Ascending aorta (tissue), 2 donors: ENCODE results near the gene LRRC75A. TPM values are rescaled to one million over a fixed set of nuclear protein-coding genes. Genes with fewer than 3 reads are reported as not detected.
"Not testable (repeated sequence)": the region's sequence is repeated elsewhere in the genome, so short reads cannot be mapped to it uniquely, and the experiment has no call there.

Experiments used
- DNase-seq, 2 donors: peaks; one replicate each; pipeline ENCODE4 v3.0.0-alpha.2; 2019; ENCODE audit warnings: low spot score in 2 of 2
- H3K27ac ChIP-seq, 2 donors: fragments of 200-600 bp; sonication (generic); one replicate each; pipeline ENCODE4 v1.5.1; 2016 to 2017; ENCODE audit warnings: mild to moderate bottlenecking in 1 of 2
- H3K27me3 ChIP-seq: fragments of 200-600 bp; sonication (generic); one replicate; pipeline ENCODE4 v1.5.1; 2017
- H3K36me3 ChIP-seq, 2 donors: fragments of 200-600 bp; sonication (generic); one replicate each; pipeline ENCODE4 v1.5.1; 2016
- H3K4me1 ChIP-seq, 2 donors: fragments of 200-600 bp; sonication (generic); one replicate each; pipeline ENCODE4 v1.5.1; 2016 to 2017; ENCODE audit warnings: mild to moderate bottlenecking in 1 of 2
- H3K4me3 ChIP-seq, 2 donors: fragments of 200-600 bp; sonication (generic); one replicate each; pipeline ENCODE4 v1.5.1; 2016 to 2017; ENCODE audit warnings: mild to moderate bottlenecking in 1 of 2
- H3K9me3 ChIP-seq, 2 donors: fragments of 200-600 bp; sonication (generic); one replicate each; pipeline ENCODE4 v1.5.1; 2016
- CTCF ChIP-seq, 3 experiments: fragments of 200-600 bp in 2 of 3; fragments of 450-650 bp in 1 of 3; sonication (generic) in 2 of 3; IDR thresholded peaks; one replicate each; pipeline ENCODE4 v1.5.1; 2016 to 2019; ENCODE audit warnings: antibody characterized with exemption in 3 of 3, mild to moderate bottlenecking in 1 of 3, moderate library complexity in 1 of 3
- intact Hi-C: fragments of 100-400 bp; cut with DNase I; formaldehyde crosslinking; loops from one replicate; pipeline ENCODE4 v1.15.1; 2023
- total RNA-seq: library from RNA; depleted of rRNA; stranded (reverse); fragments of >200 nt; gene quantifications from one replicate; pipeline ENCODE4 v1.1.0, GENCODE V29; 2016

LRRC75A gene
- total RNA-seq, 1 donor from 2014 or later: 1.2 TPM

DNA sequence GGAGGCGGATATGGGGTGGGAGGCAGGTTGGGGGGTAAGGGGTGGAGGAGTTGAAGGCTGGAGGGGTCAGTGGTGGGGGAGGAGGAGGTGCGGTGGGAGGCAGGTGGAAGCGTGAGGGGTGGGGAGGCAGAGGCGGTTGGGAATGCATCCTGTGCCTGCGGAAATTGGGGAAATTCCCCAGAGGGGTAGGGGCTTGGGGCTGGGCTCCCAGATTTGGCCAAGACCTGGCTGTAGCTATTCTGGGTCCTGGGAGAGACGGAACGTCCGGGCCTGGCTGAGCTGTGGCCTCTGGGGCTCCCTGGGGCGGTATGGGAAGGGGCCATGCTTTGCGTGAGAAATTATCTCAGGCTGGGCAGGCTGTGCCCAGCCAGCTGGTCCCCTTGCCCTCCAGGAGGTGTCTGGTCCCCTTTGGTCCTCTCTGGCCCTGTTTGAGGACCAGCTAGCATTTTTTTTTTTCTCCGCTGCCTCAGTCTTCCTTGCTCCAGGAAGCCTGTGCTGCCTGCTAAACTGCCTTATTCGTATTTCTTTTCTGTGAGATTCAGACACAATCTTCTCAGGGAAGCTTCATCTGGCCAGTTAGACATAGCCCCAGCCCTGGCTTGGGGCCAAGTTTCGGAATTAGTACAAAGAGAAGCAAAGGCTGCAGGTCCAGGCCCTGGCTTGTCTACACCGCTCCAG is 83.9 kb downstream of the LRRC75A start:
- H3K4me1 ChIP-seq: peaks cover 0 to 10% of the 10 kb centered on the region in 2 donors
- no peaks in the 10 kb centered on the region for H3K36me3 ChIP-seq
- H3K27ac ChIP-seq: peak overlapping the region; percentile 85 to 87
- peak overlapping the region; percentile 4 to 71 for H3K4me3 ChIP-seq
- H3K9me3 ChIP-seq: no peaks in the 10 kb centered on the region
- TF ChIP-seq CTCF (IDR thresholded peaks at IDR 0.05): no peak
- peak in 1 of 2 donors; percentile 79 for DNase-seq
- no peaks in the 10 kb centered on the region for H3K27me3 ChIP-seq
- intact Hi-C loops: loop anchor here (1.0 kb wide), 1 partner anchor 8 kb away; no protein-coding TSS in a partner anchor

DNA sequence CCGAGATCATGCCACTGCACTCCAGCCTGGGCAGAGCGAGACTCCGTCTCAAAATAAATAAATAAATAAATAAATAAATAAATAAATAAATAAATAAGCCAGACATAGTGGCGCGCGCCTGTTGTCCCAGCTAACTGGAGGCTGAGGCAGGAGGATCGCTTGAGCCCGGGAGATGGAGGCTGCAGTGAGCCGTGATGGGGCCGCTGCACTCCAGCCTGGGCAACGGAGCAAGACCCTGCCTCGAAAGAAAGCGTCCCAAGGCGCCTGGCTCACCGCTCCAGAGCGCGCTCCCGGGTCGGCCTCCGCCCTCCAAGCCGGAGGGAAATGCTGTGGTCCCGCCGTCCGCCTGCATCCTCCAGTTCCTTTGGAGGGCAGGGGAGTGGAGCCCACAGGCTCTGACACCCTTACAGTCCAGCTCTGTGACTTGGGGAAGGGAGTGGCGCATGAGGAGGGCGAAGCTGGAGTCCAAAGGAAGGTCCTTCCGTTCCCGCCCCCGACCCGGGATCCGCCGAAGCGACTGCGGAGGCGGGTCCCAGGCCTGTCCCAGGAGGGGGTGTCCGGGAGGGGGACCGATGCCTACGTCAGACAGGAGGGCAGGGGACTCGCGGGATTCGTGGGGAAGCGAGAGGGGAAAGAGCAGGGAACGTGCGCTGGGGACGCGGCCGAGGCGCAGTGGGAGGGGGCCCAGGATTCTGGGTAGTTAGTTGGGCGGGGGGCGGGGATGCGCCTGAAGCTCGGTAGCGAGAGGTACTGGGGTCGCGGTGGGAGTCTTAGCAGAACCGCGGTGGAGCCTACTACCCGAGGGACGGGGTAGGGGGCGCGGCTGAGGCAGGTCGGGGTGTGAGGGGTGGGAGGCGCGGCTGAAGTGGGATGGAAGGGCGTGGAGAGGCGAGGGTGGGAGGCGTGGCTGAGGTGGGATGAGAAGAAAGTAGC is 85.0 kb downstream of the LRRC75A start:
- intact Hi-C loops: no loop called here
- Histone ChIP-seq H3K36me3 (no peaks in the 10 kb centered on the region), H3K9me3 (no peaks in the 10 kb centered on the region), H3K4me3 (peak overlapping the region; percentile 62 to 71), H3K4me1 (peaks cover 0 to 10% of the 10 kb centered on the region in 2 donors), H3K27ac (peak overlapping the region; percentile 85 to 87), H3K27me3 (no peaks in the 10 kb centered on the region)
- peak in 1 of 2 donors; percentile 86 for DNase-seq
- no peak for TF ChIP-seq CTCF (IDR thresholded peaks at IDR 0.05)

DNA sequence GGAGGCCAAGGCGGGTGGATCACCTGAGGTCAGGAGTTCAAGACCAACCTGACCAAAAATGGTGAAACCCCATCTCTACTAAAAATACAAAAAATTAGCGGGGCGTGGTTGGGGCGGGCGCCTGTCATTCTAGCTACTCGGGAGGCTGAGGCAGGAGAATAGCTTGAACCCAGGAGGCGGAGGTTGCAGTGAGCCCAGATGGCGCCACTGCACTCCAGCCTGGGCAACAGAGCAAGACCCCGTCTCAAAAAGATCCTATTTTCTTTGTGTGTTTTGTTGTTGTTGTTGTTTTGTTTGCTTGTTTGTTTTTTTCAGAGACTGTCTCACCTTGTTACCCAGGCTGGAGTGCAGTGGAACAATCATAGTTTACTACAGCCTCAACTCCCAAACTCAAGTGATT is 88.1 kb downstream of the LRRC75A start:
- not testable (repeated sequence) for H3K36me3 ChIP-seq
- H3K27ac ChIP-seq: peak overlapping the region in 1 of 2 donors; percentile 25

GRCh38 chr17:16398270-16399267 is 93.4 kb downstream of the LRRC75A start:
- Histone ChIP-seq H3K9me3 (no peaks in the 10 kb centered on the region), H3K27me3 (no peaks in the 10 kb centered on the region), H3K27ac (no peak overlapping the region), H3K36me3 (no peaks in the 10 kb centered on the region), H3K4me3 (no peak overlapping the region), H3K4me1 (peaks cover 0 to 11% of the 10 kb centered on the region in 2 donors)
- intact Hi-C loops: no loop called here
- TF ChIP-seq CTCF (IDR thresholded peaks at IDR 0.05): no peak
- DNase-seq: no peak

More for the DNA sequence above, 88.1 kb downstream of the LRRC75A start:
- H3K4me1 ChIP-seq, H3K27me3 ChIP-seq, intact Hi-C loops, H3K9me3 ChIP-seq, H3K4me3 ChIP-seq, DNase-seq: not testable (repeated sequence)

DNA sequence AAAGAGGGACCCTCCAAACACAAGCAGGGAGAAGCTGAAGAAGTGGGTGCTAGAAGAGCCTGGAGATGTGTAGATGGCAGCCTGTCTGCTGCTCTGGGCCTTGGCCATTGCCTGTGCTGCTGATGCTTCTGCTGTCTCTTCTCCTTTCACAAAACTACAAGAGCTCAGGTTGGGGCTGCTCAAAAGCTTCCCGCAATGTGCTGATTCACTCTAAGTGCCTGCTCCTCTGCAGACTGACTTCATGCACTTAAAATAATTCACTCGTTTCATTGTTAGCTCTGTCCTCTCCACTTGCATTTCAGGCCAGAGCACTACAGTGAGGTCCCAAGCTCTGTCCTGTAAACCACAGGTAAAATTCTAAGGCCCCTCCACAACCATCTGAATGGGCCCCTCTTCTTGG is 95.3 kb downstream of the LRRC75A start:
- H3K9me3 ChIP-seq, intact Hi-C loops, H3K27me3 ChIP-seq, H3K36me3 ChIP-seq, DNase-seq, H3K4me3 ChIP-seq: not testable (repeated sequence)
- Histone ChIP-seq H3K27ac (peak overlapping the region; percentile 88 to 90), H3K4me1 (peaks cover 0 to 11% of the 10 kb centered on the region in 2 donors)

- DNase-seq: peak in 1 of 2 donors; percentile 85
- intact Hi-C loops: not testable (repeated sequence)
Measured at GRCh38 chr17:16395887-16396286, 96.1 kb downstream of the LRRC75A start.

DNA sequence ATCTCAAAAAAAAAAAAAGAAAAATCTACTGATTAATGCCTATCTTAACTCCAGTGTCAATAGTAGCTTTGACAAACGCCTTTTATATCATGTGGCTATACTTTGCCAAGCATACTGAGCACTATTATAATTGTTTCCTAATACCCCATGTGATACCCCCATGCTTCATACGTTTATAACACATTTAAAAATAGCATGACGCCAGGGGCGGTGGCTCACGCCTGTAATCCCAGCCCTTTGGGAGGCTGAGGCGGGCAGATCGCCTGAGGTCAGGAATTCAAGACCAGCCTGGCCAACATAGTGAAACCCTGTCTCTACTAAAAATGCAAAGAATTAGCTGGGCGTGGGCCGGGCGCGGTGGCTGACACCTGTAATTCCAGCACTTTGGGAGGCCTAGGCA is 99.5 kb downstream of the LRRC75A start:
- H3K4me3 ChIP-seq, H3K27me3 ChIP-seq, DNase-seq, H3K9me3 ChIP-seq, H3K27ac ChIP-seq, intact Hi-C loops, H3K36me3 ChIP-seq: not testable (repeated sequence)
- peaks cover 0 to 11% of the 10 kb centered on the region in 2 donors for H3K4me1 ChIP-seq

More at GRCh38 chr17:16395887-16396286, 96.1 kb downstream of the LRRC75A start:
- H3K27ac ChIP-seq: peak overlapping the region; percentile 88 to 90
- not testable (repeated sequence) for H3K9me3 ChIP-seq, H3K27me3 ChIP-seq, H3K36me3 ChIP-seq, H3K4me3 ChIP-seq
- H3K4me1 ChIP-seq: peaks cover 0 to 11% of the 10 kb centered on the region in 2 donors
